ENCODE data around the gene PDSS2. TPM values are rescaled to one million over a fixed set of nuclear protein-coding genes. Genes with fewer than 3 reads are reported as not detected.

PDSS2 gene
- total and polyA plus RNA-seq, 2 of the 4 experiments (the other 2 are of a cell fraction) = 8.6 to 9.2 TPM

- Histone ChIP-seq H3K36me3 (ENCODE audit: control insufficient read depth, insufficient read depth, low read length) (no peaks in the 10 kb centered on the region), H2AFZ (replicated peaks; ENCODE audit: low read length, poor library complexity) (no peak overlapping the region), H4K20me1 (ENCODE audit: insufficient read depth, low read length) (no peaks in the 10 kb centered on the region; the same call in 1 of the 2 replicates), H3K4me3 (ENCODE audit: insufficient read depth, low read depth, low read length) (no peak overlapping the region), H3K4me1 (ENCODE audit: control insufficient read depth, insufficient read depth, low read length) (no peaks in the 10 kb centered on the region), H2AK5ac (ENCODE audit: low read depth, low read length) (no peak overlapping the region), H3K9me1 (ENCODE audit: insufficient read depth, low read length) (no peaks in the 10 kb centered on the region), H3K14ac (replicated peaks; ENCODE audit: low read depth, low read length) (no peak overlapping the region), H2BK120ac (ENCODE audit: low read depth, low read length) (no peak overlapping the region), H2BK15ac (ENCODE audit: low read depth, low read length) (no peak overlapping the region), H4K91ac (ENCODE audit: insufficient read depth, low read depth, low read length) (no peak overlapping the region), H4K5ac (ENCODE audit: low read depth, low read length) (no peak overlapping the region), H3K23ac (ENCODE audit: low read depth, low read length) (no peak overlapping the region), H3K18ac (ENCODE audit: low read depth, low read length) (no peak overlapping the region), H3K79me1 (ENCODE audit: low read depth in 1 of 2, low read length in 2 of 2) (peaks cover 14% of the 10 kb centered on the region in 2 experiments; a peak in 2 of 4 replicates), H3K4me2 (ENCODE audit: low read depth, low read length) (no peak overlapping the region), H3K4ac (ENCODE audit: low read depth, low read length) (no peak overlapping the region), H3K9me3 (ENCODE audit: control insufficient read depth, insufficient read depth, low read length) (no peaks in the 10 kb centered on the region; the same call in 1 of the 2 replicates), H3K27ac (ENCODE audit: insufficient read depth, low read length) (no peak overlapping the region), H3K9ac (ENCODE audit: low read depth, low read length) (no peak overlapping the region), H2BK5ac (ENCODE audit: low read depth, low read length, poor library complexity, severe bottlenecking) (no peak overlapping the region), H2BK20ac (ENCODE audit: low read depth, low read length) (no peak overlapping the region), H2AK9ac (replicated peaks; ENCODE audit: low read depth, low read length, poor library complexity) (no peak overlapping the region), H4K8ac (ENCODE audit: low read depth in 2 of 2, low read length in 2 of 2) (no peak overlapping the region), H3K27me3 (ENCODE audit: control insufficient read depth, insufficient read depth, low read length) (no peaks in the 10 kb centered on the region), H3K56ac (ENCODE audit: extremely low read depth, insufficient read depth, low read length) (no peak overlapping the region)
- ChIA-PET CTCF (no interaction called here), POLR2A (ENCODE audit: unreplicated experiment) (no interaction called here)
- 90% methylated on average over 2 of the region's 4 CpGs; no CpG with 5 or more reads in 1 of the 2 experiments for WGBS, 2 experiments (ENCODE audit: extremely low coverage in 2 of 2, insufficient read length in 1 of 2)
- intact Hi-C loops (cut with micrococcal nuclease) = no loop called here
- no peak for ATAC-seq (ENCODE audit: low read depth)
- DNase-seq = no peak
- dilution Hi-C loops (cut with HindIII; ENCODE audit: low sequenced_read_pairs, unreplicated experiment) = no loop called here
- in situ Hi-C loops (cut with MboI; ENCODE audit: low sequenced_read_pairs) = no loop called here
- BruUV-seq (replicated peaks) = no TSS peak
- no peak for TF ChIP-seq RCOR1 (IDR thresholded peaks at IDR 0.05; ENCODE audit: insufficient replicate concordance, low read length)
- no peak for TF ChIP-seq NFE2L2 (IDR thresholded peaks at IDR 0.05; ENCODE audit: low read depth, low read length)
- no peak for TF ChIP-seq MAZ (IDR thresholded peaks at IDR 0.05; ENCODE audit: borderline replicate concordance, low read depth, low read length)
- TF ChIP-seq ELK1 (IDR thresholded peaks at IDR 0.05; ENCODE audit: borderline replicate concordance, low read depth, low read length) = no peak
- no peak for TF ChIP-seq USF2 (IDR thresholded peaks at IDR 0.05; ENCODE audit: low read depth, low read length)
- no peak for TF ChIP-seq MAFK (IDR thresholded peaks at IDR 0.05; ENCODE audit: low read depth, low read length)
- no peak for TF ChIP-seq RFX5 (IDR thresholded peaks at IDR 0.05; ENCODE audit: low read depth, low read length)
- TF ChIP-seq SMC3 (IDR thresholded peaks at IDR 0.05; ENCODE audit: low read depth, low read length) = no peak
- no peak for TF ChIP-seq BHLHE40 (IDR thresholded peaks at IDR 0.05; ENCODE audit: low read depth, low read length)
- no peak for TF ChIP-seq CTCF (conservative IDR thresholded peaks at IDR 0.05; ENCODE audit: low read depth, low read length)
- TF ChIP-seq MXI1 (IDR thresholded peaks at IDR 0.05; ENCODE audit: borderline replicate concordance, low read depth, low read length) = no peak
- no peak for TF ChIP-seq FOS (IDR thresholded peaks at IDR 0.05; ENCODE audit: low read depth, low read length)
- no peak for TF ChIP-seq POLR2A (IDR thresholded peaks at IDR 0.05; ENCODE audit: low read depth, low read length)
- no peak for TF ChIP-seq CEBPB (IDR thresholded peaks at IDR 0.05; ENCODE audit: low read depth, low read length)
- TF ChIP-seq RAD21 (IDR thresholded peaks at IDR 0.05; ENCODE audit: low read length) = no peak
- TF ChIP-seq CHD1 (IDR thresholded peaks at IDR 0.05; ENCODE audit: low read depth, low read length) = no peak
Observed at GRCh38 chr6:107400616-107401147, 58.7 kb downstream of the PDSS2 start.

Measured in IMR-90 (cell line).